OCI-LY1 (cell line): ENCODE data around the gene GPR143.
"Not testable (repeated sequence)": the region's sequence is repeated elsewhere in the genome, so short reads cannot be mapped to it uniquely, and the experiment has no call there.

Experiments
- H2AFZ ChIP-seq: fragments of 200-600 bp; sonication (generic), shearing (Covaris generic); 2 replicates; pipeline ENCODE4 v1.6.0; 2014; ENCODE audit warnings: antibody characterized with exemption, mild to moderate bottlenecking, low read length
- H3F3A ChIP-seq: fragments of 200-600 bp; sonication (generic), shearing (Covaris generic); 2 replicates; pipeline ENCODE4 v1.6.0; 2014; ENCODE audit warnings: mild to moderate bottlenecking, antibody characterized with exemption, low read length, moderate library complexity; ENCODE audit not compliant: insufficient read depth
- H3K27ac ChIP-seq: fragments of 200-600 bp; sonication (generic); 2 replicates; pipeline ENCODE4 v1.5.1; 2014; ENCODE audit warnings: low read length, mixed run types, mild to moderate bottlenecking, low read depth; ENCODE audit not compliant: poor library complexity, severe bottlenecking
- H3K27me3 ChIP-seq: fragments of 200-600 bp; sonication (generic); 2 replicates; pipeline ENCODE4 v1.6.0; 2014; ENCODE audit warnings: antibody characterized with exemption, mild to moderate bottlenecking, low read length, moderate library complexity; ENCODE audit not compliant: insufficient read depth
- H3K36me3 ChIP-seq: fragments of 200-600 bp; sonication (generic); 2 replicates; pipeline ENCODE4 v1.6.1; 2014; ENCODE audit warnings: mild to moderate bottlenecking, antibody characterized with exemption, low read length, moderate library complexity, mixed read lengths; ENCODE audit not compliant: insufficient read depth
- H3K4me1 ChIP-seq: fragments of 200-600 bp; sonication (generic); 2 replicates; pipeline ENCODE4 v1.5.1; 2014; ENCODE audit warnings: mild to moderate bottlenecking, low read length, moderate library complexity; ENCODE audit not compliant: insufficient read depth, severe bottlenecking
- H3K4me2 ChIP-seq: fragments of 200-600 bp; sonication (generic), shearing (Covaris generic); 2 replicates; pipeline ENCODE4 v1.6.1; 2014; ENCODE audit warnings: low read length
- H3K4me3 ChIP-seq: fragments of 200-600 bp; sonication (generic); 2 replicates; pipeline ENCODE4 v1.5.1; 2014; ENCODE audit warnings: low read length, low read depth, mild to moderate bottlenecking, mixed read lengths; ENCODE audit not compliant: poor library complexity, severe bottlenecking
- H3K79me2 ChIP-seq: fragments of 200-600 bp; shearing (Covaris generic); 2 replicates; pipeline ENCODE4 v1.6.1; 2016; ENCODE audit warnings: mixed run types, low read length, mixed read lengths; ENCODE audit not compliant: insufficient read depth
- H3K9ac ChIP-seq: fragments of 200-600 bp; sonication (generic), shearing (Covaris generic); 2 replicates; pipeline ENCODE4 v1.6.1; 2014; ENCODE audit warnings: mild to moderate bottlenecking, low read length, mixed read lengths
- H3K9me2 ChIP-seq: fragments of 200-600 bp; sonication (generic), shearing (Covaris generic); 2 replicates; pipeline ENCODE4 v1.6.1; 2014; ENCODE audit warnings: low read depth, mild to moderate bottlenecking, low read length, mixed read lengths
- H3K9me3 ChIP-seq: fragments of 200-600 bp; shearing (Covaris generic); 2 replicates; pipeline ENCODE4 v1.6.1; 2014; ENCODE audit warnings: low read length, mixed read lengths
- H4K20me1 ChIP-seq: fragments of 200-600 bp; sonication (generic), shearing (Covaris generic); 2 replicates; pipeline ENCODE4 v1.6.0; 2016; ENCODE audit warnings: mild to moderate bottlenecking, low read length; ENCODE audit not compliant: insufficient read depth
- EZH2 ChIP-seq: fragments of 200-600 bp; sonication (generic), shearing (Covaris generic); IDR thresholded peaks from 2 replicates; pipeline ENCODE4 v1.8.0; 2017; ENCODE audit warnings: borderline replicate concordance, mixed run types, mild to moderate bottlenecking, antibody characterized with exemption, low read length, moderate library complexity, mixed read lengths
- TF ChIP-seq, protein P1 (sequence below): fragments of 200-600 bp; sonication (generic), shearing (Covaris generic); IDR thresholded peaks from 2 replicates; pipeline ENCODE4 v1.5.1; 2017; ENCODE audit warnings: mild to moderate bottlenecking, antibody characterized with exemption, low read length, moderate library complexity, mixed read lengths

GPR143 gene

DNA sequence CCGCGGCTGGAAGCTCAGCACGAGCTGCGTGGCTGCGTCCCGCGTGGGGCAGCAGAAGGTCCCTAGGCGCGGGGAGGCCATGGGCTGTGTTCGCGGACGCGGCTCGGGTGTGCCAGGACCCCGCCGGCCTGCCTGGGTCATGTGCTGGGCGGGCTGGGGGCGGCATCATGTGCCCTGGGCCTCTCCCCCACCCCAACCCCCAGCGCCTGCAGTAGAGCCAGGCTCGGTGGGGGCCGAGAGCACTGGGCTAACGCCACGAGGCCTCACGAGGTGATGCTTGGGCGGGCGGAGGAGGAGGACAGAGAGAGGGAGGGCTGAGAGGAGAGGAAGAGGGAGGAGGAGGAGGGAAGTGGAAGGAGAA, at the start of gene GPR143:
TSS of gene GPR143 (minus strand) at position 111 of the 361 bp plus-strand sequence. CDS start at position 81, 30 bp downstream.
- Histone ChIP-seq H3K4me2 (no peak within 1 kb of the TSS), H2AFZ (no peak within 1 kb of the TSS), H3K79me2 (no peaks in the 10 kb centered on the region), H3K27me3 (no peaks in the 10 kb centered on the region), H3K27ac (no peak within 1 kb of the TSS), H3K9ac (no peak within 1 kb of the TSS), H3K9me2 (no peaks in the 10 kb centered on the region), H3K9me3 (no peaks in the 10 kb centered on the region), H3K4me3 (no peak within 1 kb of the TSS), H3K36me3 (no peaks in the 10 kb centered on the region), H3K4me1 (no peaks in the 10 kb centered on the region), H3F3A (no peaks in the 10 kb centered on the region), H4K20me1 (no peaks in the 10 kb centered on the region)
- TF ChIP-seq, protein P1, sequence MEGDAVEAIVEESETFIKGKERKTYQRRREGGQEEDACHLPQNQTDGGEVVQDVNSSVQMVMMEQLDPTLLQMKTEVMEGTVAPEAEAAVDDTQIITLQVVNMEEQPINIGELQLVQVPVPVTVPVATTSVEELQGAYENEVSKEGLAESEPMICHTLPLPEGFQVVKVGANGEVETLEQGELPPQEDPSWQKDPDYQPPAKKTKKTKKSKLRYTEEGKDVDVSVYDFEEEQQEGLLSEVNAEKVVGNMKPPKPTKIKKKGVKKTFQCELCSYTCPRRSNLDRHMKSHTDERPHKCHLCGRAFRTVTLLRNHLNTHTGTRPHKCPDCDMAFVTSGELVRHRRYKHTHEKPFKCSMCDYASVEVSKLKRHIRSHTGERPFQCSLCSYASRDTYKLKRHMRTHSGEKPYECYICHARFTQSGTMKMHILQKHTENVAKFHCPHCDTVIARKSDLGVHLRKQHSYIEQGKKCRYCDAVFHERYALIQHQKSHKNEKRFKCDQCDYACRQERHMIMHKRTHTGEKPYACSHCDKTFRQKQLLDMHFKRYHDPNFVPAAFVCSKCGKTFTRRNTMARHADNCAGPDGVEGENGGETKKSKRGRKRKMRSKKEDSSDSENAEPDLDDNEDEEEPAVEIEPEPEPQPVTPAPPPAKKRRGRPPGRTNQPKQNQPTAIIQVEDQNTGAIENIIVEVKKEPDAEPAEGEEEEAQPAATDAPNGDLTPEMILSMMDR: no peak
- TF ChIP-seq EZH2: no peak

- H3F3A ChIP-seq, H3K36me3 ChIP-seq, H3K9me2 ChIP-seq, H3K9me3 ChIP-seq, H3K27ac ChIP-seq, H2AFZ ChIP-seq, H3K79me2 ChIP-seq, H4K20me1 ChIP-seq, H3K9ac ChIP-seq, H3K27me3 ChIP-seq, H3K4me2 ChIP-seq, H3K4me3 ChIP-seq, H3K4me1 ChIP-seq: not testable (repeated sequence)
These were observed 45.4 kb upstream of the GPR143 start for GRCh38 chrX:9811086-9811485.

- H3K9ac ChIP-seq, H3K36me3 ChIP-seq, H3K4me2 ChIP-seq, H3K4me3 ChIP-seq, H3K79me2 ChIP-seq, H3K4me1 ChIP-seq, H3K9me3 ChIP-seq, H3F3A ChIP-seq, H3K27me3 ChIP-seq, H3K9me2 ChIP-seq, H4K20me1 ChIP-seq, H2AFZ ChIP-seq, H3K27ac ChIP-seq: not testable (repeated sequence)
These were observed 44.2 kb upstream of the GPR143 start for GRCh38 chrX:9809876-9810275.

DNA sequence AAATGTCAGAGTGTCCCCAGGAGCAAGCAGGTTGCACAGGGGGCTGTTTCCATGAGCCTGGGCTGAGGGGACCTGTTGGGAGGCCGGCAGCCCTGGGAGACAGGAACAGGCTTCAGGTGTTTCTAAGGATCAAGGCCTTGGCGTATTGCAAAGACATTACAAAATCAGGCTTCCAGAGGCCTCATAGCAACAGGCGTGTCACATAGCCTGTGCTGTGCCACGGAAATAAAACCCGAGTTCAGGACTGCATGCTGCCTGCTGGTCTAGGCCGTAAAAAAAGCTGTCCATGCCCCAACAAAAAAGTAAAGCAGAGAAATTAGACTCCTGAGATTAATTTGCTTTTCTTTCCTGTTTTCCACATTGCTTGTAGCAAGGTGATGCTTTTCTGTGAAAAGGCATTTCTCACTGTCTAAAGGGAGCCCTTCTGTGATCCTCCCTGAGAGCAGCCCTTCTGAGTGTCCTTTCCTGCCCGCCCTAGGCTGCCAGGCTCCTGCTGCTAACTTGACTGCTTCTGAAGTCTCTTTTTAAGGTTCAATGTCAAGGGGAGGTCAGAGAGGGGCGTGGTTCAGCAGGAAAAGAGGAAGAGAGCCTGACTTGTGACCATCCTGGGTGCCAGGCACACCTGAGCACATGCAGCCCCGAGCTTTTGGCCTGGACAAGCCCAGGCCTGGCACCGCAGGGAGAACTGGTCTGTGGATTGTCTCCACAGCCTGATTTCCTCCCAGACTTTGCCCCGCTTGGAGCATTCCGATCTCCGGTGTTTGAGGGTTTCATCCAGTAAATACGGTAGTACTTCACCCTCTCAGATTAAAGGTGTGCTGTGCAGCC, 41.9 kb upstream of the GPR143 start:
- no peak overlapping the region for H3K4me3 ChIP-seq
- no peaks in the 10 kb centered on the region for H3K9me3 ChIP-seq
- no peak overlapping the region for H3K4me2 ChIP-seq
- no peaks in the 10 kb centered on the region for H3K9me2 ChIP-seq
- H3K27ac ChIP-seq: no peak overlapping the region
- H2AFZ ChIP-seq: no peak overlapping the region
- no peaks in the 10 kb centered on the region for H3K4me1 ChIP-seq
- TF ChIP-seq, protein P1: no peak
- no peak for TF ChIP-seq EZH2
- H3K27me3 ChIP-seq: no peaks in the 10 kb centered on the region
- no peaks in the 10 kb centered on the region for H4K20me1 ChIP-seq
- no peaks in the 10 kb centered on the region for H3F3A ChIP-seq
- H3K79me2 ChIP-seq: no peaks in the 10 kb centered on the region
- H3K9ac ChIP-seq: no peak overlapping the region
- H3K36me3 ChIP-seq: no peaks in the 10 kb centered on the region
